ENCODE measurements around the gene ARX.
A peak's percentile ranks its signal among the peaks of the same experiment; 100 is the strongest.

ARX gene

DNA sequence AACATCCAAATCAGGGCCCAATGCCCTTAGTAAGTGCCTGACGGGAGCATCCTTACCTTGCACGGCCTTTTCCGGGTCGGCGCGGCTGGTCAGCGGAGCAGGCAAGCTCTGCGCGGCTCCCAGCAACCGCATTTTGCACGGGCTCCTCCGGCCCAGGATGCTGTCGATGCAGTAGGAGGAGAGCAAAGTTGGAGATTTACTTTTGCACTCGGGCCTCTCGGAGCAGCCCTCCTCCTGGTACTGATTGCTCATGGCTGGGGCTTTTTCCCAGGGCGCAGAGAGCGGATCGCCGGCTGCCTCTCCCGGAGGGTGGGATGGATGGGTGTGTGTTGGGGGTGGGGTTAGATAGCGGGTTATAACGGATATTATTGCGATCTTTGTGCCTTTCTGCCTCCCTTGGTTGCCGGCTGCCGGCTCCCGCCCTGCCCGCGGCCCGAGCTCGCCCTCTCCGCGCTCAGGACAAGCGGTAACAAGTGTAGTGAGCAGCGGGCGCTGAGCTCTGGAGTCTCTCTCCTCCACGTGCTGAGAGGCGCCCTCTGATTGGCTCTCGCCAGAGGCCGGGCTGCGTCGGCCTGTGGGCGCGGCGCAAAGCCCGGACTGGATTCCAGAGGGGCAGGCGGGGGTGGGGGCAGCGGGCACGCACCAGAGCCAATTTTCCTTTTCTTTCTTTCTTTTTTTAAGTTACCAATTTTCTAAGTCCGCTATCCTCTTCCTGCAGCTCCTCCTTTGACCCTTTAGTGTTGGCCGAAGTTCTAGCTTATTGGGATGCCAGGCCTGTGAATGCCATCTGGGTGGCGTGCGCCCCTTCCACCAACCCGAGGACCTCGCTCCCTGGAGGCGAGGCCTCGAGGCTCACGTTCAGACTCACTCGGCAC lies at the start of gene ARX:
Gene ARX (minus strand): TSS at position 480 of the 875 bp plus-strand sequence. CDS start 228 bp downstream, at position 252.
- peak; percentile 15 for DNase-seq (ENCODE audit: low spot score)
- peaks cover 68% of the 10 kb centered on the region for H3K27me3 Mint-ChIP-seq (ENCODE audit: low read depth)
- H3K27ac Mint-ChIP-seq = peak within 1 kb of the TSS; percentile 45
- H3K4me3 Mint-ChIP-seq = peak within 1 kb of the TSS; percentile 26
- peaks cover 8% of the 10 kb centered on the region for H3K4me1 Mint-ChIP-seq (ENCODE audit: low read depth)
- H3K9me3 Mint-ChIP-seq = no peaks in the 10 kb centered on the region
- no peaks in the 10 kb centered on the region for H3K36me3 Mint-ChIP-seq (ENCODE audit: low read depth)

DNA sequence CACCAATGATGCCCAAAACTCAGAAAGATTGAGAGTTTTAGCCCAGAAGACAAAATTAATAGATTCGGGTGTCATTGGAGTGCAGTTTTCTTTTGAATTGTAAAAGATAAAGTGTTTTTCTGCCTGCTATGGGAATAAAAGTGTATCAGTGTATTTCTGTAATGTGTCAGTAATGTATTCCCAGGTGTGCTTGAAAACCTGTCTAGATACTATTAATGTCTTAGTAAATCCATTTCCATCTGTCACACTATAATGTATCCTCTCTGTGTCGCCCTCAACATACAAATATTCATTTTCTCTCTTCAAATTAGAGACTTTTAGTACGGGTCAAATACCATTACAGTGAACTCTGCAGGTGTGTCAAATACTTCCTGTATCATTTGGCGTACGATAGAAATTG lies 43.5 kb upstream of the ARX start:
- Mint-ChIP-seq H3K4me1 (ENCODE audit: low read depth) (no peaks in the 10 kb centered on the region), H3K36me3 (ENCODE audit: low read depth) (no peaks in the 10 kb centered on the region), H3K4me3 (no peak overlapping the region), H3K9me3 (peaks cover 8% of the 10 kb centered on the region), H3K27ac (no peak overlapping the region), H3K27me3 (ENCODE audit: low read depth) (peaks cover 5% of the 10 kb centered on the region)
- DNase-seq (ENCODE audit: low spot score) = no peak

DNA sequence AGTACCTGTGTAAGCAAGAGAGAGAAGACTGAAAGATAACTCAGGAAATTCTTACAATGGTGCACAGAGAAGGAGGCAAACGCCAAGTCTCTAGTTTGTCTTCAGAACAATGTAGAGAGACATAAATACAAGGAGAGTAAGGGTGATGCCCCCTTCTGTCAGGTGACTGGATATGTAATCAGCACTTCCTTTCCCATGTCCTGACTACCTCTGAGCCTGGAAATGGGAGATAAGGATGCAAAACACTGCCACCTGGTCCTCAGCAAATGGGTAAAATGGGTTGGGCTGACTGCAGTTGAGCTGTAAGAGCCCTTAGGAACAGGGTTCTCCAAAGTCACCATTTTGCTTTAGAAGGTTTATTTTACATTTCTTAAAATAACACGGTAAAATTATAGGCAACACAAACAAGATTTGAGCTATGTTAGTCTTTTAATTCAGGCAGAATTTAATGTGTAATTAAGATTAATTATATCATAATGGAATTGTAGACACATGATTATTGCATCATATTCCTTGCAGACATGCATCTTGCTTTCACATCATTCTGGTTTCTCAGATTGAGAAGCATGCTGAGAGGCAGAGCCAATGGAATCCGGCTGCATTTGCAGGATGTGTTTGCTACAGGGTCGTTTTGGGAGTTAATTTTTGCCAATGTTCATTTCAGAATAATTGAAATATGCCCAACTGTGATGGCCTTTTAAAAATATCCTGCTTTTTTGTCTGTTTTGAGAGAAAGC lies 37.2 kb upstream of the ARX start:
- peaks cover 4% of the 10 kb centered on the region for H3K4me1 Mint-ChIP-seq (ENCODE audit: low read depth)
- H3K36me3 Mint-ChIP-seq (ENCODE audit: low read depth) = no peaks in the 10 kb centered on the region
- H3K27ac Mint-ChIP-seq = no peak overlapping the region
- H3K9me3 Mint-ChIP-seq = peaks cover 8% of the 10 kb centered on the region
- H3K27me3 Mint-ChIP-seq (ENCODE audit: low read depth) = peaks cover 4% of the 10 kb centered on the region
- DNase-seq (ENCODE audit: low spot score) = no peak
- H3K4me3 Mint-ChIP-seq = no peak overlapping the region

DNA sequence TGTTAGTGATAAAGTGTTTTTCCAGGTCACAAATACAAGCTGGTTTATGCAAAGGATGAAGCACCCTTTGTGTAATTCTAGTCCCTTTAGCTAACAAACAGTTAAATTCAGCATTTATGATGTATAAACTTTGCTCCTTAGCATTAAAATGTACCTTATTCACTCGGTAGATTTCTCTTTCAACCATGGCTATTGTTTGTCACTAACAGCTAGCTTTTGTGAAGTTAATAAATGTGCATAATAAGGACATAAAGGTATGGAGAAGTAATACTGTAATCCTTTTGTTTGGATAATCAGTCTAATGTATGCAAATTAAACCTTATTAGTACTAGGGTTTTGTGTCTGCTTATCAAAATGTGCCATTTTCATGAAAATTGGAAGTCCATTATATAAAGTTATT lies 34.2 kb upstream of the ARX start:
- Mint-ChIP-seq H3K4me3 (no peak overlapping the region), H3K4me1 (ENCODE audit: low read depth) (peaks cover 4% of the 10 kb centered on the region), H3K9me3 (no peaks in the 10 kb centered on the region), H3K27me3 (ENCODE audit: low read depth) (peaks cover 6% of the 10 kb centered on the region), H3K27ac (no peak overlapping the region), H3K36me3 (ENCODE audit: low read depth) (no peaks in the 10 kb centered on the region)
- DNase-seq (ENCODE audit: low spot score) = no peak

DNA sequence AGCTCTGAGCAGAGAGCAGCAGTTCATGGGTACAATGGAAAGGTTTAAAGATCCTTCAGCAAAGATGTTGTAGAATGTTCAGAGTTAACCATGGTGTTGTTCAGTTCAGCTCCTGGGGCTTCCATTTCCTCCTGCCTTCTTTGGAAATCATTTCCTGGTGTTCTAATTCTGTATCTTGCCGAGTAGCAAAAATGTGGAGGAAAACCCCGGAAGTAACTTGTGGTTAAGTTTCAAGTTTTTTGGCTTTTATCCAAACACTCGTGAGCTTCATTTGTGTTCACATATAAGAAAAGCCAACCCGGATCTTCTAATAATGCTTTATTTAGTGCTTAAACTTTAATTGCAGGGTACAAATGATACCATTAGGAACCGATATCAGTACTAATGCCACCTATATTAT lies 33.6 kb upstream of the ARX start:
- no peaks in the 10 kb centered on the region for H3K9me3 Mint-ChIP-seq
- no peak overlapping the region for H3K4me3 Mint-ChIP-seq
- H3K4me1 Mint-ChIP-seq (ENCODE audit: low read depth) = peaks cover 4% of the 10 kb centered on the region
- peaks cover 6% of the 10 kb centered on the region for H3K27me3 Mint-ChIP-seq (ENCODE audit: low read depth)
- DNase-seq (ENCODE audit: low spot score) = no peak
- H3K36me3 Mint-ChIP-seq (ENCODE audit: low read depth) = no peaks in the 10 kb centered on the region
- H3K27ac Mint-ChIP-seq = no peak overlapping the region

- no peak for DNase-seq (ENCODE audit: low spot score)
- Mint-ChIP-seq H3K27ac (no peak overlapping the region), H3K4me3 (no peak overlapping the region), H3K4me1 (ENCODE audit: low read depth) (peaks cover 4% of the 10 kb centered on the region), H3K9me3 (no peaks in the 10 kb centered on the region), H3K27me3 (ENCODE audit: low read depth) (peaks cover 6% of the 10 kb centered on the region), H3K36me3 (ENCODE audit: low read depth) (no peaks in the 10 kb centered on the region)
Observed at GRCh38 chrX:25048178-25048577, 32.4 kb upstream of the ARX start.

GRCh38 chrX:25043192-25043591 lies 27.4 kb upstream of the ARX start:
- no peaks in the 10 kb centered on the region for H3K4me1 Mint-ChIP-seq (ENCODE audit: low read depth)
- H3K9me3 Mint-ChIP-seq = no peaks in the 10 kb centered on the region
- H3K36me3 Mint-ChIP-seq (ENCODE audit: low read depth) = no peaks in the 10 kb centered on the region
- H3K27ac Mint-ChIP-seq = no peak overlapping the region
- H3K4me3 Mint-ChIP-seq = no peak overlapping the region
- peaks cover 3% of the 10 kb centered on the region for H3K27me3 Mint-ChIP-seq (ENCODE audit: low read depth)
- DNase-seq (ENCODE audit: low spot score) = no peak

- Mint-ChIP-seq H3K9me3 (no peaks in the 10 kb centered on the region), H3K27ac (no peak overlapping the region), H3K4me1 (ENCODE audit: low read depth) (no peaks in the 10 kb centered on the region), H3K27me3 (ENCODE audit: low read depth) (no peaks in the 10 kb centered on the region), H3K4me3 (no peak overlapping the region), H3K36me3 (ENCODE audit: low read depth) (no peaks in the 10 kb centered on the region)
- no peak for DNase-seq (ENCODE audit: low spot score)
Observed at GRCh38 chrX:25039036-25039435, 23.3 kb upstream of the ARX start.

DNA sequence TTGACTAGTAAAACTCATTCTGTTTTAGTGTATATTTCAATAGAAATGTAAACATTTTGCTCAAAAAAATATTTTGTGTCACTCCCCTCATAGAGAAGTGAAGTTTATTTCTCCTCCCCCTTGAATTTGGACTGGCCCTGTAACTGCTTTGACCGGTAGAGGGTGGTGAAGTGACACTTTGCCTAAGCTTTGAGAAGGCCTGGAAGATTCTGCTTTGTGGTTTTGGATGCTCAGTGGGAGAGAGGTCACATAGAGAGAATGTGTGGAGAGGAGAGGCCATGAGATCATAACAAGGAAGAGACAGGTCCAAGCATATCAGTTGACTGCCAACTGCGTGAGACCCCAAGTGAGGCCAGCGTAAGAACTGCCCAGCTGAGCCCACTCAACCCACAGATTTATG lies 19.1 kb upstream of the ARX start:
- Mint-ChIP-seq H3K4me3 (no peak overlapping the region), H3K36me3 (ENCODE audit: low read depth) (no peaks in the 10 kb centered on the region), H3K9me3 (no peaks in the 10 kb centered on the region), H3K27me3 (ENCODE audit: low read depth) (no peaks in the 10 kb centered on the region), H3K4me1 (ENCODE audit: low read depth) (no peaks in the 10 kb centered on the region), H3K27ac (no peak overlapping the region)
- DNase-seq (ENCODE audit: low spot score) = no peak

DNA sequence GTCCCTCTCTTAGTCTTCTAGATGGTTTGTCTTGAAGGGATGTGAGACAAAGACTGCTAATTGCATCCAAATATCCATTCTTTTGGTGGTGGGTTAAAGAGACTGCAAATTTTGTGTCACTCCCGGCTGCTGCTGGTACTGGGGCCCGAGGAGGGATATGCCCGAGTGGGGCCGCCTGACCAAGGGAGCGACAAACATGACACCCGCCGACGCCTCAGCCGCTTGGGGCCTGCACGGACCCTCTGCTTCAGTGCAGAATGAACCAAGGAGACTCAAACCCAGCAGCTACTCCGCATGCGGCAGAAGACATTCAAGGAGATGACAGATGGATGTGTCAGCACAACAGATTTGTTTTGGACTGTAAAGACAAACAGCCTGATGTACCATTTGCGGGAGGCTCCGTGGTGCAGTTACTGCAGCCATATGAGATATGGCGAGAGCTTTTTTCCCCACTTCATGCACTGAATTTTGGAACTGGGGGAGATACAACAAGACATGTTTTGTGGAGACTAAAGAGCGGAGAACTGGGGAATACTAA lies 13.6 kb upstream of the ARX start:
- Mint-ChIP-seq H3K27me3 (ENCODE audit: low read depth) (peaks cover 20% of the 10 kb centered on the region), H3K36me3 (ENCODE audit: low read depth) (no peaks in the 10 kb centered on the region), H3K4me1 (ENCODE audit: low read depth) (no peaks in the 10 kb centered on the region), H3K27ac (no peak overlapping the region), H3K9me3 (no peaks in the 10 kb centered on the region), H3K4me3 (no peak overlapping the region)
- no peak for DNase-seq (ENCODE audit: low spot score)

DNA sequence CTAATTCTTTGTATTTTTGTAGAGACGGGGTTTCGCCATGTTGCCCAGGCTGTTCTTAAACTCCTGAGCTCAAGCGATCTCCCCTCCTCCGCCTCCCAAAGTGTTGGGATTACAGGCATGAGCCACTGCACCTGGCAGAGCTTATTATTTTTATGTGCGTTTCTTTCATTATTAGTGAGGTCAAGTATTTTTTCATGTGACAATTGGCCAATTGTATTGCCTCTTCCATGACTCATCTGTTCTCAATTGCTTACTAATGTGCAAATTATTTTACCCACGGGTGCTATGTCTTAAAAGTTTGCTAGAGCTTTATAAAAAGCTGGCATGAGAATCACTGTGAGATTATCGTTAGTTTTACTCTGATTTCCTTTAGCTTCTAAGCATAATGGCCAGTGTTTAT lies 13.0 kb upstream of the ARX start:
- Mint-ChIP-seq H3K4me1 (ENCODE audit: low read depth) (no peaks in the 10 kb centered on the region), H3K36me3 (ENCODE audit: low read depth) (no peaks in the 10 kb centered on the region), H3K9me3 (no peaks in the 10 kb centered on the region), H3K4me3 (no peak overlapping the region), H3K27me3 (ENCODE audit: low read depth) (peaks cover 26% of the 10 kb centered on the region), H3K27ac (no peak overlapping the region)
- no peak for DNase-seq (ENCODE audit: low spot score)

GRCh38 chrX:25026576-25026975 lies 10.8 kb upstream of the ARX start:
- H3K27me3 Mint-ChIP-seq (ENCODE audit: low read depth) = peaks cover 45% of the 10 kb centered on the region
- H3K27ac Mint-ChIP-seq = no peak overlapping the region
- H3K9me3 Mint-ChIP-seq = no peaks in the 10 kb centered on the region

GRCh38 chrX:25025615-25026014 lies 9.8 kb upstream of the ARX start:
- Mint-ChIP-seq H3K36me3 (ENCODE audit: low read depth) (no peaks in the 10 kb centered on the region), H3K27ac (no peak overlapping the region), H3K27me3 (ENCODE audit: low read depth) (peaks cover 52% of the 10 kb centered on the region), H3K9me3 (no peaks in the 10 kb centered on the region), H3K4me3 (no peak overlapping the region), H3K4me1 (ENCODE audit: low read depth) (peaks cover 8% of the 10 kb centered on the region)
- no peak for DNase-seq (ENCODE audit: low spot score)

More at GRCh38 chrX:25026576-25026975, 10.8 kb upstream of the ARX start:
- Mint-ChIP-seq H3K36me3 (ENCODE audit: low read depth) (no peaks in the 10 kb centered on the region), H3K4me1 (ENCODE audit: low read depth) (peaks cover 5% of the 10 kb centered on the region), H3K4me3 (no peak overlapping the region)
- no peak for DNase-seq (ENCODE audit: low spot score)

GRCh38 chrX:25023908-25024307 lies 8.1 kb upstream of the ARX start:
- Mint-ChIP-seq H3K4me3 (no peak overlapping the region), H3K36me3 (ENCODE audit: low read depth) (no peaks in the 10 kb centered on the region), H3K9me3 (no peaks in the 10 kb centered on the region), H3K27ac (no peak overlapping the region), H3K27me3 (ENCODE audit: low read depth) (peaks cover 64% of the 10 kb centered on the region), H3K4me1 (ENCODE audit: low read depth) (peaks cover 8% of the 10 kb centered on the region)
- DNase-seq (ENCODE audit: low spot score) = no peak

Data from T-helper 2 cell treated with Interferon-gamma antibody and Interleukin-4, amounts not matched to agents 5 μg/mL and 100 μg/mL, for 36 hours (primary cell).